CD4-positive, CD25-positive, alpha-beta regulatory T cell (primary cell): Measurements from ENCODE around the gene COL19A1. TPM values are rescaled to one million over a fixed set of nuclear protein-coding genes. Genes with fewer than 3 reads are reported as not detected.
"Not testable (repeated sequence)": the region's sequence is repeated elsewhere in the genome, so short reads cannot be mapped to it uniquely, and the experiment has no call there.

Source experiments
- ATAC-seq, 2 donors: fragments of 150-1000 bp; cut with Tn5 transposase; one replicate each; pipeline ENCODE4 v1.10.0; 2021; ENCODE audit warnings: low read depth in 2 of 2, moderate number of reproducible peaks in 2 of 2, moderate library complexity in 1 of 2
- DNase-seq, 3 donors: peaks; one replicate each; pipeline versions ENCODE4 v3.0.0 to v3.0.0-alpha.2; 2012 to 2022; ENCODE audit warnings: mixed read lengths in 1 of 3
- H3K27ac ChIP-seq: one replicate; pipeline ENCODE4 v1.7.0; 2013; ENCODE audit warnings: mild to moderate bottlenecking, low read length; ENCODE audit not compliant: insufficient read depth, poor library complexity, severe bottlenecking
- H3K27me3 ChIP-seq: one replicate; pipeline ENCODE4 v1.7.0; 2013; ENCODE audit warnings: low read length; ENCODE audit not compliant: control insufficient read depth, insufficient read depth
- H3K36me3 ChIP-seq: one replicate; pipeline ENCODE4 v1.7.0; 2013; ENCODE audit warnings: mild to moderate bottlenecking, low read length, moderate library complexity; ENCODE audit not compliant: control insufficient read depth, insufficient read depth
- H3K4me1 ChIP-seq: 2 replicates; pipeline ENCODE4 v1.7.0; 2013; ENCODE audit warnings: mild to moderate bottlenecking, low read length; ENCODE audit not compliant: insufficient read depth, control insufficient read depth, poor library complexity, severe bottlenecking
- H3K4me3 ChIP-seq: one replicate; pipeline ENCODE4 v1.7.0; 2013; ENCODE audit warnings: low read depth, mild to moderate bottlenecking, low read length, moderate library complexity
- H3K9me3 ChIP-seq, 2 experiments: 1 replicate in 1 of 2; 2 replicates in 1 of 2; pipeline ENCODE4 v1.7.0; 2013; ENCODE audit warnings: low read length in 2 of 2, mild to moderate bottlenecking in 1 of 2, moderate library complexity in 1 of 2; ENCODE audit not compliant: control insufficient read depth in 2 of 2
- H3K27ac Mint-ChIP-seq, 3 donors: one replicate each; pipeline ENCODE4 v1.8.0; 2020 to 2022; ENCODE audit warnings: mild to moderate bottlenecking in 3 of 3, mixed read lengths in 3 of 3, moderate library complexity in 2 of 3
- H3K27me3 Mint-ChIP-seq: one replicate; pipeline ENCODE4 v1.8.0; 2022; ENCODE audit warnings: mild to moderate bottlenecking, mixed read lengths
- H3K36me3 Mint-ChIP-seq: one replicate; pipeline ENCODE4 v1.8.0; 2020; ENCODE audit warnings: mixed read lengths
- H3K4me1 Mint-ChIP-seq, 4 donors: one replicate each; pipeline ENCODE4 v1.8.0; 2020 to 2022; ENCODE audit warnings: mixed read lengths in 4 of 4, mild to moderate bottlenecking in 1 of 4
- H3K4me3 Mint-ChIP-seq, 4 donors: one replicate each; pipeline ENCODE4 v1.8.0; 2020 to 2022; ENCODE audit warnings: mild to moderate bottlenecking in 4 of 4, mixed read lengths in 4 of 4, moderate library complexity in 3 of 4
- H3K9me3 Mint-ChIP-seq, 7 donors: one replicate each; pipeline ENCODE4 v1.8.0; 2020 to 2022; ENCODE audit warnings: mixed read lengths in 7 of 7, mild to moderate bottlenecking in 3 of 7, moderate library complexity in 2 of 7
- polyA plus RNA-seq, 4 donors: library from polyadenylated mRNA; unstranded; fragments of 300-500 nt; fragmentation: Illumina TruSeq; gene quantifications; one replicate each; pipeline ENCODE4 v1.2.3, GENCODE V29; 2021
- total RNA-seq: library from RNA; stranded (reverse); gene quantifications from one replicate; pipeline ENCODE4 v1.2.3, GENCODE V29; 2022

Gene COL19A1
- total and polyA plus RNA-seq, 5 donors from 2014 or later = 0.17 TPM; not detected in 4

GRCh38 chr6:69921611-69922010 lies 55.3 kb downstream of the COL19A1 start:
- H3K4me3 ChIP-seq, H3K27me3 ChIP-seq, H3K9me3 Mint-ChIP-seq, H3K9me3 ChIP-seq, H3K36me3 ChIP-seq, ATAC-seq, DNase-seq, H3K4me1 ChIP-seq, H3K27ac Mint-ChIP-seq, H3K4me1 Mint-ChIP-seq, H3K27ac ChIP-seq, H3K36me3 Mint-ChIP-seq, H3K4me3 Mint-ChIP-seq, H3K27me3 Mint-ChIP-seq: not testable (repeated sequence)

- H3K27me3 Mint-ChIP-seq = peaks cover 4% of the 10 kb centered on the region
- Histone ChIP-seq H3K27me3 (peaks cover 2% of the 10 kb centered on the region), H3K4me3 (no peak overlapping the region), H3K9me3 (peaks cover 6 to 8% of the 10 kb centered on the region in 2 experiments), H3K36me3 (no peaks in the 10 kb centered on the region), H3K4me1 (no peaks in the 10 kb centered on the region), H3K27ac (no peak overlapping the region)
- H3K4me3 Mint-ChIP-seq = no peak overlapping the region
- H3K27ac Mint-ChIP-seq = no peak overlapping the region
- DNase-seq = no peak
- peaks cover 0 to 18% (median 6%) of the 10 kb centered on the region in 7 donors for H3K9me3 Mint-ChIP-seq
- H3K36me3 Mint-ChIP-seq = no peaks in the 10 kb centered on the region
- ATAC-seq = no peak
- no peaks in the 10 kb centered on the region for H3K4me1 Mint-ChIP-seq
These were observed 60.4 kb downstream of the COL19A1 start for GRCh38 chr6:69926745-69927144.

- no peaks in the 10 kb centered on the region for H3K4me1 ChIP-seq
- Mint-ChIP-seq H3K4me3 (no peak overlapping the region), H3K27me3 (peaks cover 4% of the 10 kb centered on the region), H3K9me3 (peaks cover 0 to 2% (median 0%) of the 10 kb centered on the region in 7 donors), H3K36me3 (no peaks in the 10 kb centered on the region), H3K4me1 (no peaks in the 10 kb centered on the region), H3K27ac (no peak overlapping the region)
- ATAC-seq = no peak
- H3K27ac ChIP-seq = no peak overlapping the region
- H3K27me3 ChIP-seq = peaks cover 4% of the 10 kb centered on the region
- DNase-seq = no peak
- no peaks in the 10 kb centered on the region for H3K9me3 ChIP-seq
- H3K4me3 ChIP-seq = no peak overlapping the region
- H3K36me3 ChIP-seq = no peaks in the 10 kb centered on the region
These were observed 66.9 kb downstream of the COL19A1 start for GRCh38 chr6:69933239-69933638.

GRCh38 chr6:69935079-69935478 lies 68.7 kb downstream of the COL19A1 start:
- Mint-ChIP-seq H3K27ac (no peak overlapping the region), H3K27me3 (peaks cover 6% of the 10 kb centered on the region), H3K4me1 (no peaks in the 10 kb centered on the region), H3K36me3 (no peaks in the 10 kb centered on the region), H3K9me3 (peaks cover 0 to 2% (median 0%) of the 10 kb centered on the region in 7 donors), H3K4me3 (no peak overlapping the region)
- Histone ChIP-seq H3K4me3 (no peak overlapping the region), H3K9me3 (no peaks in the 10 kb centered on the region), H3K36me3 (no peaks in the 10 kb centered on the region), H3K27me3 (peaks cover 5% of the 10 kb centered on the region), H3K4me1 (no peaks in the 10 kb centered on the region), H3K27ac (no peak overlapping the region)
- no peak for DNase-seq
- ATAC-seq = no peak

- H3K4me3 Mint-ChIP-seq = no peak overlapping the region
- no peaks in the 10 kb centered on the region for H3K36me3 ChIP-seq
- H3K36me3 Mint-ChIP-seq = no peaks in the 10 kb centered on the region
- peaks cover 0 to 2% (median 0%) of the 10 kb centered on the region in 7 donors for H3K9me3 Mint-ChIP-seq
- H3K4me1 ChIP-seq = no peaks in the 10 kb centered on the region
- no peak overlapping the region for H3K4me3 ChIP-seq
- peaks cover 3% of the 10 kb centered on the region for H3K27me3 ChIP-seq
- H3K27ac Mint-ChIP-seq = no peak overlapping the region
- H3K27me3 Mint-ChIP-seq = peaks cover 6% of the 10 kb centered on the region
- no peaks in the 10 kb centered on the region for H3K4me1 Mint-ChIP-seq
- no peak overlapping the region for H3K27ac ChIP-seq
- H3K9me3 ChIP-seq = no peaks in the 10 kb centered on the region
- ATAC-seq (no peak), DNase-seq (no peak)
These were observed 70.5 kb downstream of the COL19A1 start for GRCh38 chr6:69936674-69937363.

- Mint-ChIP-seq H3K4me3 (no peak overlapping the region), H3K27ac (no peak overlapping the region), H3K4me1 (no peaks in the 10 kb centered on the region), H3K36me3 (no peaks in the 10 kb centered on the region), H3K9me3 (peaks cover 0 to 2% (median 0%) of the 10 kb centered on the region in 7 donors), H3K27me3 (peaks cover 6% of the 10 kb centered on the region)
- no peak for DNase-seq
- no peaks in the 10 kb centered on the region for H3K9me3 ChIP-seq
- no peak overlapping the region for H3K27ac ChIP-seq
- no peak for ATAC-seq
- H3K4me3 ChIP-seq = no peak overlapping the region
- peaks cover 3% of the 10 kb centered on the region for H3K27me3 ChIP-seq
- H3K36me3 ChIP-seq = no peaks in the 10 kb centered on the region
- H3K4me1 ChIP-seq = no peaks in the 10 kb centered on the region
These were observed 71.2 kb downstream of the COL19A1 start for GRCh38 chr6:69937402-69938136.

- Mint-ChIP-seq H3K9me3 (peaks cover 0 to 7% (median 0%) of the 10 kb centered on the region in 7 donors), H3K4me1 (no peaks in the 10 kb centered on the region), H3K36me3 (no peaks in the 10 kb centered on the region), H3K27me3 (peaks cover 6% of the 10 kb centered on the region), H3K27ac (no peak overlapping the region), H3K4me3 (no peak overlapping the region)
- H3K9me3 ChIP-seq = no peaks in the 10 kb centered on the region
- H3K27me3 ChIP-seq = peaks cover 7% of the 10 kb centered on the region
- H3K27ac ChIP-seq = no peak overlapping the region
- H3K4me1 ChIP-seq = no peaks in the 10 kb centered on the region
- DNase-seq (no peak), ATAC-seq (no peak)
- no peak overlapping the region for H3K4me3 ChIP-seq
- H3K36me3 ChIP-seq = no peaks in the 10 kb centered on the region
These were observed 76.1 kb downstream of the COL19A1 start for GRCh38 chr6:69942485-69942884.

GRCh38 chr6:69945192-69945591 lies 78.8 kb downstream of the COL19A1 start:
- Mint-ChIP-seq H3K4me3 (no peak overlapping the region), H3K27ac (no peak overlapping the region), H3K9me3 (peaks cover 0 to 7% (median 0%) of the 10 kb centered on the region in 7 donors), H3K36me3 (no peaks in the 10 kb centered on the region), H3K4me1 (no peaks in the 10 kb centered on the region), H3K27me3 (no peaks in the 10 kb centered on the region)
- Histone ChIP-seq H3K9me3 (no peaks in the 10 kb centered on the region), H3K27me3 (peaks cover 5% of the 10 kb centered on the region), H3K4me3 (no peak overlapping the region), H3K27ac (no peak overlapping the region), H3K4me1 (no peaks in the 10 kb centered on the region), H3K36me3 (no peaks in the 10 kb centered on the region)
- ATAC-seq = no peak
- DNase-seq = no peak
